H1 (cell line): ENCODE results near the gene SEMA4C. TPM values are rescaled to one million over a fixed set of nuclear protein-coding genes. Genes with fewer than 3 reads are reported as not detected.

Source experiments
- ATF2 ChIP-seq: IDR thresholded peaks from 2 replicates; pipeline ENCODE4 v1.6.1; 2012; ENCODE audit warnings: low read length, inconsistent platforms
- BCL11A ChIP-seq, 2 experiments: IDR thresholded peaks; one replicate each; pipeline ENCODE4 v1.6.1; 2011; ENCODE audit warnings: low read depth in 2 of 2, low read length in 2 of 2, mild to moderate bottlenecking in 2 of 2
- CHD2 ChIP-seq: IDR thresholded peaks from 2 replicates; pipeline ENCODE4 v1.6.1; 2012; ENCODE audit warnings: low read length, improper control_type of control experiment
- CREB1 ChIP-seq: IDR thresholded peaks from 2 replicates; pipeline ENCODE4 v1.6.1; 2012; ENCODE audit warnings: inconsistent platforms
- E2F6 ChIP-seq: IDR thresholded peaks from 2 replicates; pipeline ENCODE4 v1.6.1; 2012; ENCODE audit warnings: inconsistent platforms
- EGR1 ChIP-seq: IDR thresholded peaks from 2 replicates; pipeline ENCODE4 v1.6.1; 2011; ENCODE audit warnings: low read depth, low read length, borderline replicate concordance
- EP300 ChIP-seq, 2 experiments: IDR thresholded peaks; 1 replicate in 1 of 2; 2 replicates in 1 of 2; pipeline ENCODE4 v1.6.1; 2011 to 2012; ENCODE audit warnings: low read depth in 2 of 2, low read length in 2 of 2, mild to moderate bottlenecking in 2 of 2, borderline replicate concordance in 1 of 2, inconsistent platforms in 1 of 2, moderate library complexity in 1 of 2
- HDAC2 ChIP-seq, 2 experiments: fragments of 300-600 bp in 1 of 2; sonication (generic) in 1 of 2; IDR thresholded peaks; 2 replicates each; pipeline ENCODE4 v1.6.1; 2011 to 2012; ENCODE audit warnings: low read depth in 2 of 2, low read length in 2 of 2, mild to moderate bottlenecking in 2 of 2, moderate library complexity in 2 of 2, borderline replicate concordance in 1 of 2, inconsistent platforms in 1 of 2
- KDM4A ChIP-seq: IDR thresholded peaks from one replicate; pipeline ENCODE4 v1.7.1; 2012; ENCODE audit warnings: low read depth, mild to moderate bottlenecking, moderate library complexity, low read length, inconsistent platforms; ENCODE audit not compliant: severe bottlenecking
- MAFK ChIP-seq: IDR thresholded peaks from 2 replicates; pipeline ENCODE4 v1.6.1; 2012; ENCODE audit warnings: low read depth, mild to moderate bottlenecking, improper control_type of control experiment, low read length
- SIX5 ChIP-seq: IDR thresholded peaks from 2 replicates; pipeline ENCODE4 v1.6.1; 2011; ENCODE audit warnings: mild to moderate bottlenecking, low read depth, low read length
- SP4 ChIP-seq: IDR thresholded peaks from 2 replicates; pipeline ENCODE4 v1.6.1; 2012; ENCODE audit warnings: low read length, inconsistent platforms
- SUZ12 ChIP-seq: fragments of 200-600 bp; sonication (generic); IDR thresholded peaks from 2 replicates; pipeline ENCODE4 v1.6.1; 2012; ENCODE audit warnings: mild to moderate bottlenecking, inconsistent platforms, low read length, moderate library complexity, mixed read lengths
- USF2 ChIP-seq: IDR thresholded peaks from 2 replicates; pipeline ENCODE4 v1.6.1; 2011; ENCODE audit warnings: low read length, improper control_type of control experiment
- YY1 ChIP-seq: IDR thresholded peaks from 2 replicates; pipeline ENCODE4 v1.6.1; 2011; ENCODE audit warnings: low read depth, mild to moderate bottlenecking, low read length
- ZNF274 ChIP-seq: IDR thresholded peaks from 2 replicates; pipeline ENCODE4 v1.7.0; 2012; ENCODE audit warnings: low read length, borderline replicate concordance; ENCODE audit errors: extremely low read depth
- polyA plus RNA-seq, 7 experiments: library from polyadenylated mRNA; depleted of rRNA in 3 of 7; stranded (reverse) in 5 of 7; unstranded in 2 of 7; fragments of >200 nt in 5 of 7; fragments of 200-250 nt in 2 of 7; gene quantifications; 1 replicate in 5 of 7; 2 replicates in 1 of 7; 4 replicates in 1 of 7; pipeline versions ENCODE4 v1.2.1 to v1.2.3, GENCODE V29; 2011 to 2013; ENCODE audit warnings: missing spikeins in 2 of 7, mixed read lengths in 2 of 7
- total RNA-seq: library from RNA; stranded (reverse); fragmentation: NEBNext Ultra II Directional; extraction: Animal tissue kit (Norgen Biotek cat#: 25700); gene quantifications from 2 replicates; pipeline ENCODE4 v1.2.1, GENCODE V29; 2021

Gene SEMA4C
- total and polyA plus RNA-seq, 2 of the 8 experiments (the other 6 are each of a cell fraction or from before 2014, with no cell fraction given): 47.5 to 67.3 TPM

- TF ChIP-seq KDM4A (peak; percentile 23), CREB1 (no peak), E2F6 (no peak), CHD2 (no peak), SP4 (no peak), BCL11A (IDR thresholded peaks at IDR 0.05; ENCODE audit: low read depth in 2 of 2, low read length in 2 of 2) (no peak), SIX5 (no peak), HDAC2 (IDR thresholded peaks at IDR 0.05; ENCODE audit: borderline replicate concordance in 1 of 2, low read depth in 2 of 2, low read length in 2 of 2) (no peak), YY1 (0 out of 2 replicates have a peak, but pooled peaks have one; percentile 5), USF2 (no peak), EGR1 (no peak), ZNF274 (no peak), ATF2 (no peak), MAFK (no peak), EP300 (IDR thresholded peaks at IDR 0.05; ENCODE audit: borderline replicate concordance in 1 of 2, low read depth in 2 of 2, low read length in 2 of 2) (no peak), SUZ12 (no peak)
Measured at GRCh38 chr2:96816836-96817702, 52.8 kb downstream of the SEMA4C start (continued).
